DOHH2 (cell line): ENCODE data around the gene SV2A.

Source experiments
- EZH2phosphoT487 ChIP-seq: fragments of 200-600 bp; sonication (generic); IDR thresholded peaks from 2 replicates; pipeline ENCODE4 v1.6.1; 2017; ENCODE audit warnings: borderline replicate concordance, mild to moderate bottlenecking, antibody characterized with exemption, low read length, moderate library complexity, mixed read lengths
- TF ChIP-seq, protein P1 (sequence below): fragments of 200-600 bp; sonication (generic); IDR thresholded peaks from one replicate; pipeline ENCODE4 v1.5.1; 2014; ENCODE audit warnings: antibody characterized with exemption, mild to moderate bottlenecking, low read depth, low read length; ENCODE audit not compliant: poor library complexity, severe bottlenecking

DNA sequence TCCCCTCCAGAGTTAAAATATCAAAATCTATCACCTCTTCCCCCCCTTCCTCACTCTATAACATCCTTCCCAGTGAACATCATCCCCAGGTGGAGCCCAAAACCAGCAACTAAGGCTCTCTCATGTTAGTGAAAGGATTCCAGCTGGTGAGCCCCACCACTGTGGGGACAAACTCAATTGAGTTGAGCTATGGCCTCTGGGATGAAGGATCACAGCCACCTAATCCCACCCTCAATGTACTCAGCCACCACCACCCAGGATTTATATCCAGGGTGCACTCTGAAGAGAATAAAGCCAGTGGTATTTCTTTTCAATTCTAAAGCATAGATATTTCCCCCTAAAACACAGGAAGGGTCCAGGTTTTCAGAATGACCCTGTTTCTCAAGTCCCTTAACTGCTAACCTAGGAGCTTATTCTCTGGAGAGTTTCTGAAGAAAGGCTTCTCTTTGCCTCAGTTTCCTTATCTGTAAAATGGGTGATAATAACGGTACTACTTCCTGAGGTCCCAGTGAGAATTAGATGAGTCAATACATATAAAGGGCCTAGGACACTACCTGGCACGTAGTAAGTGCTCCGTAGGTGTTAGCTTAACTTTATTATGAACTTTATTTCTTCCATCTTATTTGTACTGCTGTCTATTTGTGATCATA, 33.9 kb downstream of the SV2A start:
- TF ChIP-seq, protein P1, sequence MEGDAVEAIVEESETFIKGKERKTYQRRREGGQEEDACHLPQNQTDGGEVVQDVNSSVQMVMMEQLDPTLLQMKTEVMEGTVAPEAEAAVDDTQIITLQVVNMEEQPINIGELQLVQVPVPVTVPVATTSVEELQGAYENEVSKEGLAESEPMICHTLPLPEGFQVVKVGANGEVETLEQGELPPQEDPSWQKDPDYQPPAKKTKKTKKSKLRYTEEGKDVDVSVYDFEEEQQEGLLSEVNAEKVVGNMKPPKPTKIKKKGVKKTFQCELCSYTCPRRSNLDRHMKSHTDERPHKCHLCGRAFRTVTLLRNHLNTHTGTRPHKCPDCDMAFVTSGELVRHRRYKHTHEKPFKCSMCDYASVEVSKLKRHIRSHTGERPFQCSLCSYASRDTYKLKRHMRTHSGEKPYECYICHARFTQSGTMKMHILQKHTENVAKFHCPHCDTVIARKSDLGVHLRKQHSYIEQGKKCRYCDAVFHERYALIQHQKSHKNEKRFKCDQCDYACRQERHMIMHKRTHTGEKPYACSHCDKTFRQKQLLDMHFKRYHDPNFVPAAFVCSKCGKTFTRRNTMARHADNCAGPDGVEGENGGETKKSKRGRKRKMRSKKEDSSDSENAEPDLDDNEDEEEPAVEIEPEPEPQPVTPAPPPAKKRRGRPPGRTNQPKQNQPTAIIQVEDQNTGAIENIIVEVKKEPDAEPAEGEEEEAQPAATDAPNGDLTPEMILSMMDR, result no peak
- TF ChIP-seq EZH2phosphoT487, result no peak
